Body of pancreas (tissue), 4 donors: ENCODE measurements around the gene ADAM10.

Experiments
- POLR2A ChIP-seq, 3 donors: fragments of 450-650 bp; IDR thresholded peaks; one replicate each; pipeline ENCODE4 v1.6.1; 2016; ENCODE audit warnings: antibody characterized with exemption in 3 of 3, mild to moderate bottlenecking in 2 of 3
- TF ChIP-seq, protein P1 (sequence below), 7 experiments: fragments of 450-650 bp in 4 of 7; fragments of 200-600 bp in 3 of 7; sonication (generic) in 3 of 7; IDR thresholded peaks; one replicate each; pipeline ENCODE4 v1.5.1; 2016 to 2019; ENCODE audit warnings: antibody characterized with exemption in 7 of 7

GRCh38 chr15:58737298-58737697 is 12.2 kb downstream of the ADAM10 start:
- no peak for TF ChIP-seq POLR2A (IDR thresholded peaks at IDR 0.05)
- TF ChIP-seq, protein P1, sequence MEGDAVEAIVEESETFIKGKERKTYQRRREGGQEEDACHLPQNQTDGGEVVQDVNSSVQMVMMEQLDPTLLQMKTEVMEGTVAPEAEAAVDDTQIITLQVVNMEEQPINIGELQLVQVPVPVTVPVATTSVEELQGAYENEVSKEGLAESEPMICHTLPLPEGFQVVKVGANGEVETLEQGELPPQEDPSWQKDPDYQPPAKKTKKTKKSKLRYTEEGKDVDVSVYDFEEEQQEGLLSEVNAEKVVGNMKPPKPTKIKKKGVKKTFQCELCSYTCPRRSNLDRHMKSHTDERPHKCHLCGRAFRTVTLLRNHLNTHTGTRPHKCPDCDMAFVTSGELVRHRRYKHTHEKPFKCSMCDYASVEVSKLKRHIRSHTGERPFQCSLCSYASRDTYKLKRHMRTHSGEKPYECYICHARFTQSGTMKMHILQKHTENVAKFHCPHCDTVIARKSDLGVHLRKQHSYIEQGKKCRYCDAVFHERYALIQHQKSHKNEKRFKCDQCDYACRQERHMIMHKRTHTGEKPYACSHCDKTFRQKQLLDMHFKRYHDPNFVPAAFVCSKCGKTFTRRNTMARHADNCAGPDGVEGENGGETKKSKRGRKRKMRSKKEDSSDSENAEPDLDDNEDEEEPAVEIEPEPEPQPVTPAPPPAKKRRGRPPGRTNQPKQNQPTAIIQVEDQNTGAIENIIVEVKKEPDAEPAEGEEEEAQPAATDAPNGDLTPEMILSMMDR (IDR thresholded peaks at IDR 0.05): no peak
